Fibroblast of villous mesenchyme (primary cell): ENCODE results near the gene GCM1. TPM values are rescaled to one million over a fixed set of nuclear protein-coding genes. Genes with fewer than 3 reads are reported as not detected.

Experiments used
- DNase-seq: peaks from one replicate; pipeline ENCODE4 v3.0.0-alpha.2; 2010; ENCODE audit warnings: low read depth
- H3K4me3 ChIP-seq: 2 replicates; pipeline ENCODE4 v1.5.1; 2011; ENCODE audit warnings: low read depth, mild to moderate bottlenecking, low read length
- CTCF ChIP-seq: IDR thresholded peaks from 2 replicates; pipeline ENCODE4 v1.5.1; 2012; ENCODE audit warnings: low read depth, mild to moderate bottlenecking, low read length; ENCODE audit not compliant: insufficient read depth
- small RNA-seq: library from RNA; depleted of rRNA; stranded (forward); fragments of <200 nt; gene quantifications from one replicate; pipeline ENCODE3, GENCODE V24; 2012
- total RNA-seq: library from RNA; depleted of rRNA; stranded (reverse); fragments of >200 nt; gene quantifications from 2 replicates; pipeline ENCODE4 v1.2.3, GENCODE V29; 2012

Gene GCM1
- total RNA-seq, 1 donor, result not detected

DNA sequence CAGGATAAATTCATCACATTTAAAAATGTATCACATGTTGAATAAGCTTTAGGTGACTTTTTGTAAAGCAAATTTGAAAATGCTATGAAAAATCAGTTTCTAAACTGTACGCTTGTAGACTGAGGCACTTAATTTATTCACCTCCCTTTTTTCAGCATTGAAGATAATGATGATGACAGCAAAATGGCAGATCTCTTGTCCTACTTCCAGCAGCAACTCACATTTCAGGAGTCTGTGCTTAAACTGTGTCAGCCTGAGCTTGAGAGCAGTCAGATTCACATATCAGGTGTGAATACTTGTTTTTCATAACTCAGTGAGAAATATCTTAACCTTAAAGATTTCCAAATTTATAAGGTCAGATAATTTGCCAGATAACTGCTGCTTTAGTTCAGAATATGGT is 67.8 kb downstream of the GCM1 start:
- no peak for TF ChIP-seq CTCF
- H3K4me3 ChIP-seq, result no peak overlapping the region
- DNase-seq, result no peak

Small RNA genes within 50 kb of the gene (small RNA-seq; reads per million reads assigned to genes)
- gene RN7SL244P (not detected), gene RNU6-464P (not detected)

Other genes with a start within 250 kb of the GCM1 start
- not detected in 2 replicates for gene GSTA3, start 239.1 kb downstream of the GCM1 start, total RNA-seq
- 22.5 and 25.9 TPM in 2 replicates for gene GSTA4, start 153.6 kb downstream of the GCM1 start, total RNA-seq
- 10.3 and 12.5 TPM in 2 replicates for gene CILK1, start 87.0 kb downstream of the GCM1 start, total RNA-seq
- gene FBXO9, start 83.4 kb downstream of the GCM1 start, total RNA-seq, result 47.0 and 55.3 TPM in 2 replicates
- gene ELOVL5, start 200.1 kb upstream of the GCM1 start, total RNA-seq, result 78.0 and 118 TPM in 2 replicates